ENCODE results near the gene GLI3.

DNA sequence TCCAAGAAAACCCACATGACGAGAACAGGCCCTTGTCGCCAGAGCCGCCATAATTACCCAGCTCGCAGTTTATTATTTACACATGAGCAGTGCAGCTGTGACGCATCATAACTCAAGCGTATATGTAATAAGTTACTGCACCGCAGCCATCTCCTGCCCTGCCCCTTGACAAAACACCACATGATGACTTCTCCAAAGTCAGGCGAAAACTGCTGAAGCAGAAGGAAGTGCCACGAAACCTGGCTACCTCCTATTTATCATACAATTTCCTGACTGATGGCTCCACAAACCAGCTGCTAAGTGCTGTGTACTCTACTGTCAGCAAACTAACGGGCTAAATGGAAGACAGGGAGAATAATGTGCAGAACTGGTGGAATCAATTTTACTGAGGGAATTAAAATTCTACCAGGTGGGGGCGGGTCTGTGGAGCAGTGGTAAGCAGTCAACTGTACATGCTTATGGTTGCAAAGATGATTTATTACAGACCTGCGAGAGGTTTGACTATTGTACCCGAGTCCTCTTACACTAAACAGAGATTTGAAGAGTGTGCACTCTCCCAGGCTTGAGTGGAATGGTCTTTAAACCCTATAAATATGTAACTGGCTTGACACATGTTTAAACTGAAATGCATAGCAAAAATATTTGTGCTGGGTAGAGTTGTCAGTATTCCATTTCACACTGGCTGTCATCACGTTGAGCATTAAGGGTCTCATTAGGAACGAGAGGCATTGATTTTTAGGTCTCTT lies 156.0 kb downstream of the GLI3 start:
- TF ChIP-seq, protein P1, sequence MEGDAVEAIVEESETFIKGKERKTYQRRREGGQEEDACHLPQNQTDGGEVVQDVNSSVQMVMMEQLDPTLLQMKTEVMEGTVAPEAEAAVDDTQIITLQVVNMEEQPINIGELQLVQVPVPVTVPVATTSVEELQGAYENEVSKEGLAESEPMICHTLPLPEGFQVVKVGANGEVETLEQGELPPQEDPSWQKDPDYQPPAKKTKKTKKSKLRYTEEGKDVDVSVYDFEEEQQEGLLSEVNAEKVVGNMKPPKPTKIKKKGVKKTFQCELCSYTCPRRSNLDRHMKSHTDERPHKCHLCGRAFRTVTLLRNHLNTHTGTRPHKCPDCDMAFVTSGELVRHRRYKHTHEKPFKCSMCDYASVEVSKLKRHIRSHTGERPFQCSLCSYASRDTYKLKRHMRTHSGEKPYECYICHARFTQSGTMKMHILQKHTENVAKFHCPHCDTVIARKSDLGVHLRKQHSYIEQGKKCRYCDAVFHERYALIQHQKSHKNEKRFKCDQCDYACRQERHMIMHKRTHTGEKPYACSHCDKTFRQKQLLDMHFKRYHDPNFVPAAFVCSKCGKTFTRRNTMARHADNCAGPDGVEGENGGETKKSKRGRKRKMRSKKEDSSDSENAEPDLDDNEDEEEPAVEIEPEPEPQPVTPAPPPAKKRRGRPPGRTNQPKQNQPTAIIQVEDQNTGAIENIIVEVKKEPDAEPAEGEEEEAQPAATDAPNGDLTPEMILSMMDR (conservative IDR thresholded peaks at IDR 0.05 in 1 of 2, IDR thresholded peaks at IDR 0.05 in 1 of 2; ENCODE audit: low read depth in 1 of 2, low read length in 2 of 2): no peak
- no peak for TF ChIP-seq EZH2 (IDR thresholded peaks at IDR 0.05; ENCODE audit: low read length, missing control alignments)

Data from fibroblast of lung (primary cell).